ENCODE results near the gene FAM3C.

DNA sequence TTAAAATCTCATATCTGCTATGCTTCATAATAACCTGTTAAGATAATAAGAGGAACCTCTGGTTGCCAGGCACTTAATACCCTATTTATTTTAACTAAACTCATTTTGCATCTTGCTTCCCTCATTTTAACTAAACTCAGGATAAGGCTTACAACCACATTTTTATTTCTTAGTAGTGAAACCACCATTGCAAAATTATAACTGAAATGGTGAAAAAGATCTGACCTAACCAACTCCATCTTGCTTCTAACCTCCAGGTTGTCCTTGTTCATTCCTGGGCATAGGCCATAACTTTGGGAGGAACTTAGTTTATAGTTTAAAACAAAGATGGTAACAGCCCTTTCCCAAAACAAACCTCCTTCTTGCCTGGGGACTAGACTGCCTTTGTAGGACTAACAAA is 6.0 kb downstream of the FAM3C start:
- TF ChIP-seq CTCF (conservative IDR thresholded peaks at IDR 0.05; ENCODE audit: low read depth in 2 of 2) (no peak), POLR2AphosphoS5 (IDR thresholded peaks at IDR 0.05; ENCODE audit: low read depth) (no peak), JUNB (IDR thresholded peaks at IDR 0.05; ENCODE audit: unreplicated experiment) (no peak), CREB1 (CRISPR knock-in tag; IDR thresholded peaks at IDR 0.05; ENCODE audit: low read depth) (no peak), EZH2 (IDR thresholded peaks at IDR 0.05; ENCODE audit: low read depth, unreplicated experiment) (no peak), EZH2phosphoT487 (IDR thresholded peaks at IDR 0.05; ENCODE audit: unreplicated experiment) (no peak), ZNF331 (CRISPR knock-in tag; IDR thresholded peaks at IDR 0.05; ENCODE audit: low read depth) (no peak), ZNF114 (CRISPR knock-in tag; IDR thresholded peaks at IDR 0.05) (no peak)
- TF ChIP-seq, protein P1, sequence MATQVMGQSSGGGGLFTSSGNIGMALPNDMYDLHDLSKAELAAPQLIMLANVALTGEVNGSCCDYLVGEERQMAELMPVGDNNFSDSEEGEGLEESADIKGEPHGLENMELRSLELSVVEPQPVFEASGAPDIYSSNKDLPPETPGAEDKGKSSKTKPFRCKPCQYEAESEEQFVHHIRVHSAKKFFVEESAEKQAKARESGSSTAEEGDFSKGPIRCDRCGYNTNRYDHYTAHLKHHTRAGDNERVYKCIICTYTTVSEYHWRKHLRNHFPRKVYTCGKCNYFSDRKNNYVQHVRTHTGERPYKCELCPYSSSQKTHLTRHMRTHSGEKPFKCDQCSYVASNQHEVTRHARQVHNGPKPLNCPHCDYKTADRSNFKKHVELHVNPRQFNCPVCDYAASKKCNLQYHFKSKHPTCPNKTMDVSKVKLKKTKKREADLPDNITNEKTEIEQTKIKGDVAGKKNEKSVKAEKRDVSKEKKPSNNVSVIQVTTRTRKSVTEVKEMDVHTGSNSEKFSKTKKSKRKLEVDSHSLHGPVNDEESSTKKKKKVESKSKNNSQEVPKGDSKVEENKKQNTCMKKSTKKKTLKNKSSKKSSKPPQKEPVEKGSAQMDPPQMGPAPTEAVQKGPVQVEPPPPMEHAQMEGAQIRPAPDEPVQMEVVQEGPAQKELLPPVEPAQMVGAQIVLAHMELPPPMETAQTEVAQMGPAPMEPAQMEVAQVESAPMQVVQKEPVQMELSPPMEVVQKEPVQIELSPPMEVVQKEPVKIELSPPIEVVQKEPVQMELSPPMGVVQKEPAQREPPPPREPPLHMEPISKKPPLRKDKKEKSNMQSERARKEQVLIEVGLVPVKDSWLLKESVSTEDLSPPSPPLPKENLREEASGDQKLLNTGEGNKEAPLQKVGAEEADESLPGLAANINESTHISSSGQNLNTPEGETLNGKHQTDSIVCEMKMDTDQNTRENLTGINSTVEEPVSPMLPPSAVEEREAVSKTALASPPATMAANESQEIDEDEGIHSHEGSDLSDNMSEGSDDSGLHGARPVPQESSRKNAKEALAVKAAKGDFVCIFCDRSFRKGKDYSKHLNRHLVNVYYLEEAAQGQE (IDR thresholded peaks at IDR 0.05; ENCODE audit: unreplicated experiment) = no peak

All from GM23338 (cell line).